Smooth muscle cell (in vitro differentiated cells): Measurements from ENCODE around the gene CASP6. TPM values are rescaled to one million over a fixed set of nuclear protein-coding genes. Genes with fewer than 3 reads are reported as not detected.

ENCODE experiments used
- DNase-seq: peaks from one replicate; lab custom pipeline; 2025; ENCODE audit not compliant: unreplicated experiment; lab: John Stamatoyannopoulos, UW
- H2AFZ ChIP-seq: fragments of 200-600 bp; sonication (generic); 2 replicates; pipeline ENCODE4 v1.6.0; 2016; ENCODE audit warnings: antibody characterized with exemption, low read depth, mild to moderate bottlenecking
- H3F3A ChIP-seq: fragments of 200-600 bp; sonication (generic); 2 replicates; pipeline ENCODE4 v1.6.0; 2017; ENCODE audit warnings: antibody characterized with exemption, low read depth
- H3K27ac ChIP-seq: fragments of 200-600 bp; sonication (generic); 2 replicates; pipeline ENCODE4 v1.5.1; 2016; ENCODE audit warnings: low read depth, mild to moderate bottlenecking
- H3K27me3 ChIP-seq: fragments of 200-600 bp; sonication (generic); 2 replicates; pipeline ENCODE4 v1.6.1; 2016; ENCODE audit warnings: low read depth, mild to moderate bottlenecking
- H3K36me3 ChIP-seq: fragments of 200-600 bp; sonication (generic); 2 replicates; pipeline ENCODE4 v1.5.1; 2016; ENCODE audit warnings: low read depth
- H3K4me1 ChIP-seq: fragments of 200-600 bp; sonication (generic); 2 replicates; pipeline ENCODE4 v1.5.1; 2016; ENCODE audit warnings: low read depth
- H3K4me2 ChIP-seq: fragments of 200-600 bp; sonication (generic); 2 replicates; pipeline ENCODE4 v1.6.0; 2016; ENCODE audit warnings: mild to moderate bottlenecking
- H3K4me3 ChIP-seq: fragments of 200-600 bp; sonication (generic); 2 replicates; pipeline ENCODE4 v1.5.1; 2016; ENCODE audit warnings: mild to moderate bottlenecking
- H3K79me2 ChIP-seq: fragments of 200-600 bp; sonication (generic); 2 replicates; pipeline ENCODE4 v1.6.0; 2016; ENCODE audit warnings: low read depth, mild to moderate bottlenecking
- H3K9ac ChIP-seq: fragments of 200-600 bp; sonication (generic); 2 replicates; pipeline ENCODE4 v1.6.0; 2016; ENCODE audit warnings: low read depth
- H3K9me3 ChIP-seq: fragments of 200-600 bp; sonication (generic); replicated peaks from 2 replicates; pipeline ENCODE4 v1.5.1; 2016; ENCODE audit warnings: low read depth
- H4K20me1 ChIP-seq: fragments of 200-600 bp; sonication (generic); 2 replicates; pipeline ENCODE4 v1.6.0; 2016; ENCODE audit warnings: low read depth
- CTCF ChIP-seq: fragments of 200-600 bp; sonication (generic); IDR thresholded peaks from 2 replicates; pipeline ENCODE4 v1.5.1; 2017; ENCODE audit warnings: borderline replicate concordance, mild to moderate bottlenecking, antibody characterized with exemption; ENCODE audit not compliant: insufficient read depth, poor library complexity, severe bottlenecking
- WGBS: methylation state at CpG from one replicate; pipeline ENCODE4 v1.1.7; 2016; ENCODE audit warnings: low lambda C conversion rate; 5-methylcytosine and 5-hydroxymethylcytosine counted together
- polyA plus RNA-seq: library from polyadenylated mRNA; unstranded; fragments of >200 nt; fragmentation: Nextera tagmentation; extraction: Ambion mirVana; gene quantifications from 2 replicates; pipeline ENCODE4 v1.2.1, GENCODE V29; 2016
- total RNA-seq: library from RNA; depleted of rRNA; stranded (reverse); fragments of >200 nt; gene quantifications from 2 replicates; pipeline ENCODE4 v1.2.3, GENCODE V29; 2014

The CASP6 gene
- total and polyA plus RNA-seq, 2 experiments from 2014 or later = 31.2 to 34.8 TPM

- Histone ChIP-seq H3K4me2 (no peak overlapping the region), H3K27me3 (no peaks in the 10 kb centered on the region), H3K4me1 (peaks cover 2% of the 10 kb centered on the region), H3F3A (no peaks in the 10 kb centered on the region), H3K36me3 (no peaks in the 10 kb centered on the region), H3K9me3 (no peaks in the 10 kb centered on the region), H3K9ac (no peak overlapping the region), H3K4me3 (no peak overlapping the region), H2AFZ (no peak overlapping the region), H3K27ac (no peak overlapping the region), H4K20me1 (no peaks in the 10 kb centered on the region), H3K79me2 (peaks cover 69% of the 10 kb centered on the region)
- no peak for TF ChIP-seq CTCF
- 92% methylated on average over 2 of the region's 2 CpGs for WGBS
- no peak for DNase-seq
Observed at GRCh38 chr4:109723110-109723509, 19.9 kb upstream of the CASP6 start.

- Histone ChIP-seq H3K36me3 (no peaks in the 10 kb centered on the region), H3K79me2 (peaks cover 62% of the 10 kb centered on the region)
Observed at GRCh38 chr4:109722357-109722756, 19.1 kb upstream of the CASP6 start.

GRCh38 chr4:109721033-109721432, 17.8 kb upstream of the CASP6 start:
- Histone ChIP-seq H3F3A (no peaks in the 10 kb centered on the region), H3K9me3 (no peaks in the 10 kb centered on the region), H2AFZ (no peak overlapping the region), H3K27ac (no peak overlapping the region), H3K4me1 (no peaks in the 10 kb centered on the region), H3K4me3 (no peak overlapping the region), H3K36me3 (no peaks in the 10 kb centered on the region), H3K9ac (no peak overlapping the region), H4K20me1 (no peaks in the 10 kb centered on the region), H3K79me2 (peaks cover 48% of the 10 kb centered on the region), H3K27me3 (no peaks in the 10 kb centered on the region), H3K4me2 (no peak overlapping the region)
- no peak for DNase-seq
- TF ChIP-seq CTCF = no peak
- WGBS = 88% methylated on average over 7 of the region's 7 CpGs

More at GRCh38 chr4:109722357-109722756, 19.1 kb upstream of the CASP6 start:
- no peaks in the 10 kb centered on the region for H4K20me1 ChIP-seq
- no peak overlapping the region for H3K4me2 ChIP-seq
- H3K4me3 ChIP-seq = no peak overlapping the region
- no peaks in the 10 kb centered on the region for H3K4me1 ChIP-seq
- H2AFZ ChIP-seq = no peak overlapping the region
- H3F3A ChIP-seq = no peaks in the 10 kb centered on the region
- no peaks in the 10 kb centered on the region for H3K27me3 ChIP-seq
- no peaks in the 10 kb centered on the region for H3K9me3 ChIP-seq
- H3K27ac ChIP-seq = no peak overlapping the region
- DNase-seq = no peak
- no peak for TF ChIP-seq CTCF
- H3K9ac ChIP-seq = no peak overlapping the region

GRCh38 chr4:109719604-109720003, 16.4 kb upstream of the CASP6 start:
- Histone ChIP-seq H3K9ac (no peak overlapping the region), H3K27ac (no peak overlapping the region), H2AFZ (no peak overlapping the region), H3K4me1 (no peaks in the 10 kb centered on the region), H3K79me2 (peaks cover 35% of the 10 kb centered on the region), H3K27me3 (no peaks in the 10 kb centered on the region), H3K9me3 (no peaks in the 10 kb centered on the region), H3K36me3 (no peaks in the 10 kb centered on the region), H3K4me2 (no peak overlapping the region), H3K4me3 (no peak overlapping the region), H3F3A (no peaks in the 10 kb centered on the region), H4K20me1 (no peaks in the 10 kb centered on the region)
- over 99% methylated on average over 4 of the region's 4 CpGs for WGBS
- TF ChIP-seq CTCF = no peak
- no peak for DNase-seq
